SK-N-SH treated with all-trans-retinoic acid at 6 μM for 48 hours (cell line): ENCODE measurements around the gene ZIC5.

ENCODE experiments used
- ATAC-seq: fragments of 200-7000 bp; cut with Tn5 transposase; 3 replicates; pipeline ENCODE4 v1.9.1; 2020; ENCODE audit warnings: mild to moderate bottlenecking, moderate library complexity
- ARNTL ChIP-seq: fragments of 450-650 bp; formaldehyde crosslinking; IDR thresholded peaks from 2 replicates; pipeline ENCODE4 v1.5.0; 2020; ENCODE audit warnings: low read depth, mild to moderate bottlenecking, moderate library complexity, borderline replicate concordance
- BACH2 ChIP-seq: fragments of 250-450 bp; sonication (Bioruptor Pico); IDR thresholded peaks from 2 replicates; pipeline ENCODE4 v1.9.0; 2021; ENCODE audit warnings: mild to moderate bottlenecking, borderline replicate concordance
- CSDC2 ChIP-seq: fragments of 250-450 bp; sonication (Bioruptor Pico); IDR thresholded peaks from 2 replicates; pipeline ENCODE4 v1.5.0; 2020; ENCODE audit warnings: mild to moderate bottlenecking, moderate library complexity
- ESRRG ChIP-seq: fragments of 250-450 bp; sonication (Bioruptor Pico); IDR thresholded peaks from 2 replicates; pipeline ENCODE4 v1.6.1; 2021; ENCODE audit warnings: mild to moderate bottlenecking
- GLIS3 ChIP-seq: fragments of 250-450 bp; sonication (Bioruptor Pico); IDR thresholded peaks from 2 replicates; pipeline ENCODE4 v1.5.0; 2020; ENCODE audit warnings: mild to moderate bottlenecking, moderate library complexity
- ISL1 ChIP-seq: fragments of 250-450 bp; sonication (Bioruptor Pico); IDR thresholded peaks from 2 replicates; pipeline ENCODE4 v2.1.2; 2022; ENCODE audit warnings: mild to moderate bottlenecking, moderate library complexity
- OSR1 ChIP-seq: fragments of 250-450 bp; sonication (Bioruptor Pico); IDR thresholded peaks from 2 replicates; pipeline ENCODE4 v1.8.0; 2022; ENCODE audit warnings: moderate library complexity, mild to moderate bottlenecking, inconsistent platforms
- PPARA ChIP-seq: fragments of 250-450 bp; sonication (Bioruptor Pico); IDR thresholded peaks from 2 replicates; pipeline ENCODE4 v1.5.0; 2020; ENCODE audit warnings: mild to moderate bottlenecking, borderline replicate concordance
- RARB ChIP-seq: fragments of 250-450 bp; sonication (Bioruptor Pico); IDR thresholded peaks from 2 replicates; pipeline ENCODE4 v1.8.0; 2021; ENCODE audit warnings: mild to moderate bottlenecking, moderate library complexity
- SNAI2 ChIP-seq: fragments of 250-450 bp; sonication (Bioruptor Pico); IDR thresholded peaks from 2 replicates; pipeline ENCODE4 v1.5.0; 2020; ENCODE audit warnings: mild to moderate bottlenecking, moderate library complexity
- TCF4 ChIP-seq: fragments of 250-450 bp; sonication (Bioruptor Pico); IDR thresholded peaks from 2 replicates; pipeline ENCODE4 v1.8.0; 2021; ENCODE audit warnings: mild to moderate bottlenecking, moderate library complexity, borderline replicate concordance
- TOX ChIP-seq: fragments of 250-450 bp; sonication (Bioruptor Pico); IDR thresholded peaks from 2 replicates; pipeline ENCODE4 v1.8.0; 2021; ENCODE audit warnings: mild to moderate bottlenecking, moderate library complexity, borderline replicate concordance
- ZC3H10 ChIP-seq: fragments of 250-450 bp; sonication (Bioruptor Pico); IDR thresholded peaks from 2 replicates; pipeline ENCODE4 v1.5.1; 2021; ENCODE audit warnings: mild to moderate bottlenecking, moderate library complexity
- ZFP3 ChIP-seq: fragments of 250-450 bp; sonication (Bioruptor Pico); IDR thresholded peaks from 2 replicates; pipeline ENCODE4 v1.5.0; 2020; ENCODE audit warnings: mild to moderate bottlenecking, moderate library complexity
- ZFP30 ChIP-seq: fragments of 450-650 bp; formaldehyde crosslinking; IDR thresholded peaks from 2 replicates; pipeline ENCODE4 v1.5.0; 2022; ENCODE audit warnings: mild to moderate bottlenecking, moderate library complexity
- ZNF565 ChIP-seq: fragments of 450-650 bp; formaldehyde crosslinking; conservative IDR thresholded peaks from 2 replicates; pipeline ENCODE4 v1.5.0; 2020; ENCODE audit warnings: low read depth, mild to moderate bottlenecking, moderate library complexity
- ZNF70 ChIP-seq: fragments of 450-650 bp; formaldehyde crosslinking; IDR thresholded peaks from 2 replicates; pipeline ENCODE4 v1.5.0; 2020; ENCODE audit warnings: mild to moderate bottlenecking, moderate library complexity
- ZNF8 ChIP-seq: fragments of 450-650 bp; formaldehyde crosslinking; IDR thresholded peaks from 2 replicates; pipeline ENCODE4 v1.5.0; 2020; ENCODE audit warnings: mild to moderate bottlenecking, moderate library complexity
- TF ChIP-seq, protein P1 (sequence below): fragments of 250-450 bp; sonication (Bioruptor Pico); IDR thresholded peaks from 2 replicates; pipeline ENCODE4 v1.5.1; 2021; ENCODE audit warnings: mild to moderate bottlenecking, moderate library complexity
- TF ChIP-seq, protein P2 (sequence below): fragments of 250-450 bp; sonication (Bioruptor Pico); IDR thresholded peaks from 2 replicates; pipeline ENCODE4 v1.5.1; 2020; ENCODE audit warnings: low read depth, mild to moderate bottlenecking, moderate library complexity
- TF ChIP-seq, protein P3 (sequence below): fragments of 250-450 bp; sonication (Bioruptor Pico); IDR thresholded peaks from 2 replicates; pipeline ENCODE4 v1.8.0; 2021; ENCODE audit warnings: low read depth, mild to moderate bottlenecking, moderate library complexity, borderline replicate concordance
- TF ChIP-seq, protein P4 (sequence below): fragments of 250-450 bp; sonication (Bioruptor Pico); IDR thresholded peaks from 2 replicates; pipeline ENCODE4 v1.8.0; 2020; ENCODE audit warnings: mild to moderate bottlenecking, moderate library complexity, borderline replicate concordance

Gene ZIC5

DNA sequence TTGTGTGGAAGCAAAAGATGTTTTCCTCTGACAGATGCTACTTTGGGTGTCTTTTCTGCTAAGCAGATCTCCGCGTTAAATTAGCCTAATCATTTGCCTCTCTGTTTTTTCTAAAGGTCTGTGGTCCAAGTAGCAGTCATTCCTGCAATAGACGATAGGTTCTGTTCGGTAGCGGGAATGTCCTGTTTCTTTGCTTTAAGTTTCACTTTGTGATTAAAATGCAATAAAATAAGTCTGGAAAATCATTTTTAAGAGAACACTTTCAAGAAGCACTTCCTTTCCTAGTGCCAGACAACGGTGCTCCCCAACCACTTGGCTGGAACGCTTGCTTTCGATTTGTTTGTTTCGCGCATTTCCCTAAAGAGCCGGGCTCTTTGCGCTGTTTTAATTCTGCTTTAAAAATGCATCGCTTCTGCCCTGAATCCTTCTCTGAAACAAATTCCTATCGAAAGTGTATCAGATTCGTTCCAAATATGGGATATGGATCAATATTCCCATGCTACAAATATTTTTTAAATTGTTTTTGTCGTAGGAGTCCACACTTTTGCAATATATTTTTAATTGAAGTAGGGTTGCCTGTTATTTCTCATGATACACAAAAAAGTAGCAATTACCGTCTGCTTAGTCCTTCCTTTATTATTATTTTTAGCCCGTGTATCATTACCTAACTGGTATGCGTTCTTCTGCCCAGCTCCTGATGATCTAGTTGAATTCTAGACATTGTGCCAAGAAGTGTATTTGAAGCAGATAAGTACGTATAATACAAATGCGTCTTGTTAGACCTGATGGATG, 24.2 kb upstream of the ZIC5 start (continued):
- TF ChIP-seq, protein P1, sequence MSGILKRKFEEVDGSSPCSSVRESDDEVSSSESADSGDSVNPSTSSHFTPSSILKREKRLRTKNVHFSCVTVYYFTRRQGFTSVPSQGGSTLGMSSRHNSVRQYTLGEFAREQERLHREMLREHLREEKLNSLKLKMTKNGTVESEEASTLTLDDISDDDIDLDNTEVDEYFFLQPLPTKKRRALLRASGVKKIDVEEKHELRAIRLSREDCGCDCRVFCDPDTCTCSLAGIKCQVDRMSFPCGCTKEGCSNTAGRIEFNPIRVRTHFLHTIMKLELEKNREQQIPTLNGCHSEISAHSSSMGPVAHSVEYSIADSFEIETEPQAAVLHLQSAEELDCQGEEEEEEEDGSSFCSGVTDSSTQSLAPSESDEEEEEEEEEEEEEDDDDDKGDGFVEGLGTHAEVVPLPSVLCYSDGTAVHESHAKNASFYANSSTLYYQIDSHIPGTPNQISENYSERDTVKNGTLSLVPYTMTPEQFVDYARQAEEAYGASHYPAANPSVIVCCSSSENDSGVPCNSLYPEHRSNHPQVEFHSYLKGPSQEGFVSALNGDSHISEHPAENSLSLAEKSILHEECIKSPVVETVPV, result no peak

DNA sequence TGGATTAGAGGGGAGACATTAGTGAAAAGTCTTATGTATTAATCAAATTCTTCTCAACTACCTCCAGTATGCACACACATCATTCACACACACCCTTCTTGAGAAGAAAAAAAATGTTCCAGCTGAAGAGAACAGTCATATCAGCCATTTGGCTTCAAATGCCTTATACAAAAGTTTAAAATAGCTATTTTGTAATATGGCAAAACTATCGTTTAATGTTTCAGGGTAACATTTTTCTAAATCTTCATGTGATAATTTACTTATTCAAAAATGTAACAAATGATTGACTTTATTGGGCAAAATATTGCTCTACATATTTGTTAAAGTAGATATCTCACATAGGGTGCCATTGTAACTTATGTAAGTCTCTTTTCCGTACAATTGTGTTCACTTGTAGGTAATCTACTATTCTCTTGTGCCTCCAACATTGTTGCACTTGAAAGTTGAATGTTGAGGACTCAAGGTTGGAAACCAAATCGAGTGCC, 23.6 kb upstream of the ZIC5 start:
- TF ChIP-seq, protein P1, result no peak
- TF ChIP-seq ESRRG (CRISPR knock-in tag) (no peak), GLIS3 (CRISPR knock-in tag) (no peak), ISL1 (CRISPR knock-in tag) (no peak), ZNF565 (no peak), ZNF8 (CRISPR knock-in tag) (no peak), OSR1 (no peak), CSDC2 (CRISPR knock-in tag) (no peak), SNAI2 (no peak), RARB (CRISPR knock-in tag) (no peak), ZC3H10 (no peak), BACH2 (no peak)
- TF ChIP-seq, protein P2, sequence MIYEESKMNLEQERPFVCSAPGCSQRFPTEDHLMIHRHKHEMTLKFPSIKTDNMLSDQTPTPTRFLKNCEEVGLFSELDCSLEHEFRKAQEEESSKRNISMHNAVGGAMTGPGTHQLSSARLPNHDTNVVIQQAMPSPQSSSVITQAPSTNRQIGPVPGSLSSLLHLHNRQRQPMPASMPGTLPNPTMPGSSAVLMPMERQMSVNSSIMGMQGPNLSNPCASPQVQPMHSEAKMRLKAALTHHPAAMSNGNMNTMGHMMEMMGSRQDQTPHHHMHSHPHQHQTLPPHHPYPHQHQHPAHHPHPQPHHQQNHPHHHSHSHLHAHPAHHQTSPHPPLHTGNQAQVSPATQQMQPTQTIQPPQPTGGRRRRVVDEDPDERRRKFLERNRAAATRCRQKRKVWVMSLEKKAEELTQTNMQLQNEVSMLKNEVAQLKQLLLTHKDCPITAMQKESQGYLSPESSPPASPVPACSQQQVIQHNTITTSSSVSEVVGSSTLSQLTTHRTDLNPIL (CRISPR knock-in tag), result no peak
- ATAC-seq, result no peak

DNA sequence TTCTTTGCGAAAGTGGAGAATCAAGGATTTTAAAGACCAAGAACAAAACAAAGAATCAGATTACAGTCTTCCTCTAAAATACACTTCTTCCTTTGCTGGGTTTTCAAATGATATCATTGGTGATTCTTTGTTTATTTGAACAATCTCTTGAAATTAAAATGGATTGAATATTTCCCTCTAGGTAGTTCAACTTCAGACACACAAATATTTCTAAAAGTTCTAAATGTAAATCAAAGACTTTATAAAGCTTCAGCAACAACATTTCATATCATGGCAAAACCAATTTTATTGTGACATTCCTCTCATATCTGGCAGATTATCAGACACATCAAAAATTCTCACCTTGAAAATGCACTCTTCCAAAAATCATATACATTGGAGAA, 23.1 kb upstream of the ZIC5 start:
- ATAC-seq, result no peak
- TF ChIP-seq ZNF70 (CRISPR knock-in tag), result no peak
- TF ChIP-seq ZFP30 (CRISPR knock-in tag), result no peak
- no peak for TF ChIP-seq ZNF8 (CRISPR knock-in tag)
- no peak for TF ChIP-seq ZNF565
- TF ChIP-seq TOX, result no peak
- TF ChIP-seq OSR1, result no peak
- TF ChIP-seq, all 23 proteins: peak for 0

DNA sequence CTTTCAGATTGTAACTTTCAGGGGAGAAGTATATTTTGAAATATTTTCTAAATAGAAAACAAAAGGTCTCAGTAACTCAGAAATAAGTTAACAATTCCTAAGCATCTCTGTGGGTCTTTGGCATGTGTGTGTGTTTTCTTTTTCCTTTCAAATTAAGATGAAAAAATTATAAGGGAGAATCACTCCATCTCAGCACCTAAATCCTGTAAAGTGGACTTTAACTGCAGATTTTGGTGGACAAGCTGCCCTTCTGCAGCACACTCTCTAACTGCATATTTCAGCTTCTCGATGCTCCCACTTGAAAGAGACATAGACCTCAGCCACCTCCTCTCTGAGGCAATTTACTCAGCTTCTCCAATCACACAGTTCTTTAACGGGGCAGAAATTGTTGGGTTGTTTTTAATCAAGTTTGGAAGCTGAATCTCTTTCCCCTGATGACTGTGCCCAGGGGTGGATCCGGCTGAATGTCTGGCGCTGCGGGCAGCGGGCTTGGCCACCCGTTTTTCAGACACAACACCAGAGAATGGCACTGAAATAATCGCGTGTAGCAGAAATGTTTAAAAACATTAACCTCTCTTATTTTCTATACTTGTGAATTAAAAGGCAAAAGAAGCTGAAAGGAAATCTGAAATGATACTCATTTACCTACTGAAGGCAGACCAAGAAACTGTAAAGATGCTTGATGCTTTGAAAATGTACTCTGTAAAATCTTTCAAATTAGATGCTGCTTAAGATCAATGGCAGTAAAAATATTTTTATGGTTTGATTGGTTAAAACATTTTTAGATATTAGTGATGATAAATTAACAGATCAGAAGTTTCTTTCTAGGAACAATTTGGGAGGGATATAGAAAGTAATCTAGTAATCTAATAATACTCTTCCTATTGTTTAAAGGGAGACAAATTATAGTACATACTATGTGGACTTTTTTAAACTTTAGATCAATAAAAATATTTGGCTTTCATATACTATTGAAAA, 22.4 kb upstream of the ZIC5 start:
- ATAC-seq, result no peak

More for the DNA sequence above, 22.4 kb upstream of the ZIC5 start:
- TF ChIP-seq, protein P1, result no peak
- TF ChIP-seq ZC3H10, result no peak
- TF ChIP-seq PPARA (CRISPR knock-in tag), result no peak
- TF ChIP-seq, protein P2 (CRISPR knock-in tag), result no peak
- TF ChIP-seq ISL1 (CRISPR knock-in tag), result no peak
- TF ChIP-seq, protein P3, sequence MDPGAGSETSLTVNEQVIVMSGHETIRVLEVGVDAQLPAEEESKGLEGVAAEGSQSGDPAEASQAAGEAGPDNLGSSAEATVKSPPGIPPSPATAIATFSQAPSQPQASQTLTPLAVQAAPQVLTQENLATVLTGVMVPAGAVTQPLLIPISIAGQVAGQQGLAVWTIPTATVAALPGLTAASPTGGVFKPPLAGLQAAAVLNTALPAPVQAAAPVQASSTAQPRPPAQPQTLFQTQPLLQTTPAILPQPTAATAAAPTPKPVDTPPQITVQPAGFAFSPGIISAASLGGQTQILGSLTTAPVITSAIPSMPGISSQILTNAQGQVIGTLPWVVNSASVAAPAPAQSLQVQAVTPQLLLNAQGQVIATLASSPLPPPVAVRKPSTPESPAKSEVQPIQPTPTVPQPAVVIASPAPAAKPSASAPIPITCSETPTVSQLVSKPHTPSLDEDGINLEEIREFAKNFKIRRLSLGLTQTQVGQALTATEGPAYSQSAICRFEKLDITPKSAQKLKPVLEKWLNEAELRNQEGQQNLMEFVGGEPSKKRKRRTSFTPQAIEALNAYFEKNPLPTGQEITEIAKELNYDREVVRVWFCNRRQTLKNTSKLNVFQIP (CRISPR knock-in tag), result no peak
- TF ChIP-seq TOX, result no peak
- no peak for TF ChIP-seq ZFP3
- TF ChIP-seq TCF4 (CRISPR knock-in tag), result no peak
- no peak for TF ChIP-seq RARB (CRISPR knock-in tag)
- no peak for TF ChIP-seq ZNF565
- TF ChIP-seq BACH2, result no peak
- no peak for TF ChIP-seq GLIS3 (CRISPR knock-in tag)
- TF ChIP-seq SNAI2, result no peak
- TF ChIP-seq CSDC2 (CRISPR knock-in tag), result no peak
- no peak for TF ChIP-seq ARNTL
- TF ChIP-seq ESRRG (CRISPR knock-in tag), result no peak
- TF ChIP-seq, protein P4, sequence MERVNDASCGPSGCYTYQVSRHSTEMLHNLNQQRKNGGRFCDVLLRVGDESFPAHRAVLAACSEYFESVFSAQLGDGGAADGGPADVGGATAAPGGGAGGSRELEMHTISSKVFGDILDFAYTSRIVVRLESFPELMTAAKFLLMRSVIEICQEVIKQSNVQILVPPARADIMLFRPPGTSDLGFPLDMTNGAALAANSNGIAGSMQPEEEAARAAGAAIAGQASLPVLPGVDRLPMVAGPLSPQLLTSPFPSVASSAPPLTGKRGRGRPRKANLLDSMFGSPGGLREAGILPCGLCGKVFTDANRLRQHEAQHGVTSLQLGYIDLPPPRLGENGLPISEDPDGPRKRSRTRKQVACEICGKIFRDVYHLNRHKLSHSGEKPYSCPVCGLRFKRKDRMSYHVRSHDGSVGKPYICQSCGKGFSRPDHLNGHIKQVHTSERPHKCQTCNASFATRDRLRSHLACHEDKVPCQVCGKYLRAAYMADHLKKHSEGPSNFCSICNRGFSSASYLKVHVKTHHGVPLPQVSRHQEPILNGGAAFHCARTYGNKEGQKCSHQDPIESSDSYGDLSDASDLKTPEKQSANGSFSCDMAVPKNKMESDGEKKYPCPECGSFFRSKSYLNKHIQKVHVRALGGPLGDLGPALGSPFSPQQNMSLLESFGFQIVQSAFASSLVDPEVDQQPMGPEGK (CRISPR knock-in tag), result no peak
- no peak for TF ChIP-seq ZNF70 (CRISPR knock-in tag)
